PC-3 (cell line): ENCODE measurements around the gene SERPINA12. TPM values are rescaled to one million over a fixed set of nuclear protein-coding genes. Genes with fewer than 3 reads are reported as not detected.
"Not testable (repeated sequence)": the region's sequence is repeated elsewhere in the genome, so short reads cannot be mapped to it uniquely, and the experiment has no call there.

Source experiments
- ATAC-seq: fragments of 200-7000 bp; cut with Tn5 transposase; 2 replicates; pipeline ENCODE4 v1.9.1; 2020; ENCODE audit warnings: mild to moderate bottlenecking, moderate library complexity
- BruUV-seq: library from RNA; stranded (reverse); fragments of 400-500 nt; replicated peaks from 2 replicates; lab custom pipeline; 2021; lab: Mats Ljungman, UMichigan
- CTCF ChIA-PET: fragments of 300-600 bp; sonication (Branson Sonifier 250); formaldehyde crosslinking; loops from one replicate; lab custom pipeline; 2022; ENCODE audit warnings: antibody characterized with exemption; lab: Charles Lee
- POLR2A ChIA-PET: fragments of 300-600 bp; sonication (Branson Sonifier 250); formaldehyde crosslinking; loops from one replicate; lab custom pipeline; 2022; ENCODE audit warnings: antibody characterized with exemption; ENCODE audit not compliant: unreplicated experiment; lab: Charles Lee
- DNase-seq: peaks from one replicate; pipeline ENCODE4 v3.0.0-alpha.2; 2015
- H2AFZ ChIP-seq: fragments of 300-600 bp; sonication (generic); 2 replicates; pipeline ENCODE4 v1.6.0; 2016; ENCODE audit warnings: antibody characterized with exemption, low read length
- H3F3A ChIP-seq: fragments of 300-600 bp; sonication (generic); one replicate; pipeline ENCODE4 v1.6.0; 2017; ENCODE audit warnings: antibody characterized with exemption, low read length, control low read depth, mild to moderate bottlenecking; ENCODE audit not compliant: unreplicated experiment
- H3K27ac ChIP-seq: fragments of 300-600 bp; sonication (generic); 2 replicates; pipeline ENCODE4 v1.5.1; 2016; ENCODE audit warnings: mild to moderate bottlenecking, low read length
- H3K27me3 ChIP-seq: fragments of 300-600 bp; sonication (generic); 2 replicates; pipeline ENCODE4 v1.6.1; 2016; ENCODE audit warnings: low read length, mixed read lengths
- H3K36me3 ChIP-seq: fragments of 300-600 bp; sonication (generic); 2 replicates; pipeline ENCODE4 v1.6.1; 2016; ENCODE audit warnings: low read depth, mixed run types, low read length, mixed read lengths
- H3K4me1 ChIP-seq: fragments of 300-600 bp; sonication (generic); 2 replicates; pipeline ENCODE4 v1.5.1; 2016; ENCODE audit warnings: low read length; ENCODE audit not compliant: insufficient read depth
- H3K4me2 ChIP-seq: fragments of 300-600 bp; sonication (generic); 2 replicates; pipeline ENCODE4 v1.6.0; 2016; ENCODE audit warnings: low read length
- H3K4me3 ChIP-seq: fragments of 300-600 bp; sonication (generic); 2 replicates; pipeline ENCODE4 v1.5.1; 2016; ENCODE audit warnings: mild to moderate bottlenecking, low read length, mixed read lengths
- H3K79me2 ChIP-seq: fragments of 300-600 bp; sonication (generic); 2 replicates; pipeline ENCODE4 v1.6.1; 2017; ENCODE audit warnings: low read length, mixed read lengths
- H3K9ac ChIP-seq: fragments of 300-600 bp; sonication (generic); 2 replicates; pipeline ENCODE4 v1.6.0; 2016; ENCODE audit warnings: mild to moderate bottlenecking, low read length
- H3K9me2 ChIP-seq: fragments of 300-600 bp; sonication (generic); replicated peaks from 2 replicates; pipeline ENCODE4 v1.6.1; 2016; ENCODE audit warnings: mixed run types, low read length, mixed read lengths
- H3K9me3 ChIP-seq: fragments of 300-600 bp; sonication (generic); 2 replicates; pipeline ENCODE4 v1.6.1; 2016; ENCODE audit warnings: low read length, mixed read lengths
- H4K20me1 ChIP-seq: fragments of 300-600 bp; sonication (generic); 2 replicates; pipeline ENCODE4 v1.6.1; 2016; ENCODE audit warnings: low read length, mixed read lengths
- CTCF ChIP-seq: fragments of 300-600 bp; sonication (generic); conservative IDR thresholded peaks from 2 replicates; pipeline ENCODE4 v1.5.1; 2017; ENCODE audit warnings: antibody characterized with exemption, low read depth, mild to moderate bottlenecking, low read length
- EZH2 ChIP-seq: fragments of 300-600 bp; sonication (generic); IDR thresholded peaks from one replicate; pipeline ENCODE4 v1.6.1; 2017; ENCODE audit warnings: antibody characterized with exemption, mild to moderate bottlenecking, low read length; ENCODE audit not compliant: unreplicated experiment
- EZH2phosphoT487 ChIP-seq: fragments of 300-600 bp; sonication (generic); IDR thresholded peaks from 2 replicates; pipeline ENCODE4 v1.6.1; 2018; ENCODE audit warnings: mild to moderate bottlenecking, antibody characterized with exemption, low read length, borderline replicate concordance
- intact Hi-C: fragments of 100-400 bp; cut with micrococcal nuclease; formaldehyde crosslinking; loops from 2 replicates; pipeline ENCODE4 v1.9.0; 2023
- total RNA-seq: library from RNA; depleted of rRNA; stranded (reverse); fragments of >200 nt; gene quantifications from 2 replicates; pipeline ENCODE4 v1.2.3, GENCODE V29; 2014

The SERPINA12 gene
- total RNA-seq, 1 experiment from 2014 or later: not detected

GRCh38 chr14:94514351-94514750 lies 5.1 kb upstream of the SERPINA12 start:
- ATAC-seq (no peak), DNase-seq (no peak)
- Histone ChIP-seq H3K36me3 (no peaks in the 10 kb centered on the region), H3F3A (no peaks in the 10 kb centered on the region), H3K4me2 (no peak overlapping the region), H3K9me3 (no peaks in the 10 kb centered on the region), H3K9ac (no peak overlapping the region), H3K27me3 (peaks cover 7% of the 10 kb centered on the region; the same call in 1 of the 2 replicates), H2AFZ (no peak overlapping the region), H3K9me2 (no peaks in the 10 kb centered on the region), H3K4me1 (no peaks in the 10 kb centered on the region), H3K4me3 (no peak overlapping the region), H4K20me1 (no peaks in the 10 kb centered on the region), H3K27ac (no peak overlapping the region), H3K79me2 (no peaks in the 10 kb centered on the region)
- ChIA-PET CTCF (no interaction called here), POLR2A (no interaction called here)
- intact Hi-C loops: no loop called here
- no peak for TF ChIP-seq CTCF
- TF ChIP-seq EZH2phosphoT487: no peak
- no peak for TF ChIP-seq EZH2
- BruUV-seq: no TSS peak

- H3K27me3 ChIP-seq, H3K9me3 ChIP-seq, CTCF ChIA-PET, intact Hi-C loops, POLR2A ChIA-PET, BruUV-seq, H3K36me3 ChIP-seq, H3K27ac ChIP-seq, H3F3A ChIP-seq, H3K4me2 ChIP-seq, H3K79me2 ChIP-seq, H3K4me3 ChIP-seq, H2AFZ ChIP-seq, H3K9me2 ChIP-seq, H4K20me1 ChIP-seq, H3K4me1 ChIP-seq, DNase-seq, H3K9ac ChIP-seq, ATAC-seq: not testable (repeated sequence)
These were observed 1.2 kb upstream of the SERPINA12 start for GRCh38 chr14:94510481-94510880.

- BruUV-seq: no TSS peak
- no peaks in the 10 kb centered on the region for H4K20me1 ChIP-seq
- no peaks in the 10 kb centered on the region for H3K4me1 ChIP-seq
- CTCF ChIA-PET: no interaction called here
- no peaks in the 10 kb centered on the region for H3K9me2 ChIP-seq
- H3K4me2 ChIP-seq: no peak overlapping the region
- no peaks in the 10 kb centered on the region for H3K36me3 ChIP-seq
- H3K9me3 ChIP-seq: no peaks in the 10 kb centered on the region
- no peaks in the 10 kb centered on the region for H3K79me2 ChIP-seq
- H3K27me3 ChIP-seq: no peaks in the 10 kb centered on the region
- no peak overlapping the region for H3K27ac ChIP-seq
- H2AFZ ChIP-seq: no peak overlapping the region
- ATAC-seq (no peak), DNase-seq (no peak)
- intact Hi-C loops: no loop called here
- no peak overlapping the region for H3K9ac ChIP-seq
- TF ChIP-seq CTCF: no peak
- no peak for TF ChIP-seq EZH2
- no peak for TF ChIP-seq EZH2phosphoT487
- H3F3A ChIP-seq: no peaks in the 10 kb centered on the region
- POLR2A ChIA-PET: no interaction called here
- H3K4me3 ChIP-seq: no peak overlapping the region
These were observed 3.6 kb downstream of the SERPINA12 start for GRCh38 chr14:94505641-94506040.
